H1 (cell line): ENCODE measurements around the gene ZNF622. TPM values are rescaled to one million over a fixed set of nuclear protein-coding genes. Genes with fewer than 3 reads are reported as not detected.

ENCODE experiments used
- CTCF ChIA-PET: fragments of 300-600 bp; sonication (Branson Sonifier 250); formaldehyde crosslinking; loops from one replicate; lab custom pipeline; 2021; ENCODE audit not compliant: partially characterized antibody; lab: Charles Lee
- POLR2A ChIA-PET: fragments of 300-600 bp; sonication (Branson Sonifier 250); formaldehyde crosslinking; loops from one replicate; lab custom pipeline; 2021; ENCODE audit warnings: inconsistent platforms; ENCODE audit not compliant: partially characterized antibody; lab: Charles Lee
- DNase-seq, 2 experiments: peaks; one replicate each; pipeline versions ENCODE4 v3.0.0 to v3.0.0-alpha.2; 2010 to 2022; ENCODE audit warnings: low spot score in 2 of 2, low read depth in 1 of 2, mixed read lengths in 1 of 2
- FAIRE-seq: peaks from 2 replicates; lab custom pipeline; 2011; peaks lifted over from hg19 to GRCh38; lab: Jason Lieb, UNC
- H2AFZ ChIP-seq: 2 replicates; pipeline ENCODE4 v1.8.1; 2012; ENCODE audit warnings: low read length, inconsistent platforms
- H2AK5ac ChIP-seq: 2 replicates; pipeline ENCODE4 v1.6.1; 2013; ENCODE audit warnings: low read depth, low read length
- H2BK120ac ChIP-seq: replicated peaks from 2 replicates; pipeline ENCODE3; 2013; ENCODE audit warnings: low read depth, low read length, inconsistent platforms
- H2BK12ac ChIP-seq: 2 replicates; pipeline ENCODE4 v1.6.1; 2013; ENCODE audit warnings: low read depth, low read length
- H2BK15ac ChIP-seq: 2 replicates; pipeline ENCODE4 v1.6.1; 2013; ENCODE audit warnings: low read length
- H2BK20ac ChIP-seq: 2 replicates; pipeline ENCODE4 v1.6.1; 2013; ENCODE audit warnings: low read length
- H2BK5ac ChIP-seq: 2 replicates; pipeline ENCODE4 v1.6.1; 2013; ENCODE audit warnings: low read depth, low read length
- H3K14ac ChIP-seq: 2 replicates; pipeline ENCODE4 v1.6.1; 2013; ENCODE audit warnings: inconsistent platforms; ENCODE audit not compliant: insufficient read length
- H3K18ac ChIP-seq: 2 replicates; pipeline ENCODE4 v1.6.1; 2013; ENCODE audit warnings: low read length; ENCODE audit errors: extremely low read depth
- H3K23ac ChIP-seq: 2 replicates; pipeline ENCODE4 v1.6.1; 2013; ENCODE audit warnings: inconsistent platforms; ENCODE audit not compliant: insufficient read length
- H3K23me2 ChIP-seq: 2 replicates; pipeline ENCODE4 v1.6.1; 2013; ENCODE audit warnings: low read depth, low read length
- H3K27ac ChIP-seq: 2 replicates; pipeline ENCODE4 v1.6.1; 2011; ENCODE audit warnings: low read depth, low read length, inconsistent platforms
- H3K27me3 ChIP-seq, 4 experiments: replicated peaks in 1 of 4; 1 replicate in 1 of 4; 2 replicates in 3 of 4; pipeline versions ENCODE4 v1.6.1 to v1.8.1; 2011 to 2013; ENCODE audit warnings: low read length in 3 of 4, mild to moderate bottlenecking in 3 of 4, inconsistent platforms in 2 of 4, mixed read lengths in 2 of 4, moderate library complexity in 1 of 4; ENCODE audit not compliant: control insufficient read depth in 3 of 4, insufficient read depth in 3 of 4; ENCODE audit errors: extremely low read depth in 1 of 4
- H3K36me3 ChIP-seq, 4 experiments: 2 replicates each; pipeline versions ENCODE4 v1.6.1 to v1.8.1; 2011 to 2013; ENCODE audit warnings: mild to moderate bottlenecking in 4 of 4, low read length in 3 of 4, moderate library complexity in 2 of 4, control low read depth in 1 of 4, inconsistent platforms in 1 of 4; ENCODE audit not compliant: insufficient read depth in 4 of 4, control insufficient read depth in 2 of 4
- H3K4ac ChIP-seq: replicated peaks from 2 replicates; pipeline ENCODE3; 2013; ENCODE audit warnings: low read length, low read depth, mixed read lengths, inconsistent platforms; ENCODE audit not compliant: insufficient read length
- H3K4me1 ChIP-seq, 4 experiments: replicated peaks in 1 of 4; 1 replicate in 1 of 4; 2 replicates in 3 of 4; pipeline versions ENCODE4 v1.6.1 to v1.8.1; 2011 to 2013; ENCODE audit warnings: low read length in 3 of 4, inconsistent platforms in 2 of 4, mixed read lengths in 1 of 4; ENCODE audit not compliant: insufficient read depth in 4 of 4, control insufficient read depth in 3 of 4
- H3K4me2 ChIP-seq, 2 experiments: 2 replicates each; pipeline versions ENCODE4 v1.6.1 to v1.8.1; 2011 to 2013; ENCODE audit warnings: low read depth in 2 of 2, low read length in 2 of 2, control low read depth in 1 of 2, inconsistent platforms in 1 of 2, mild to moderate bottlenecking in 1 of 2; ENCODE audit not compliant: insufficient read depth in 1 of 2
- H3K4me3 ChIP-seq, 4 experiments: fragments of 200-600, 300-600 bp in 1 of 4; sonication (generic), shearing (Covaris generic), sonication (Bioruptor Twin) in 1 of 4; 2 replicates each; pipeline versions ENCODE4 v1.5.1 to v1.8.1; 2011 to 2016; ENCODE audit warnings: low read length in 4 of 4, low read depth in 3 of 4, control low read depth in 2 of 4, inconsistent platforms in 2 of 4, mild to moderate bottlenecking in 2 of 4, mixed read lengths in 1 of 4, moderate library complexity in 1 of 4; ENCODE audit not compliant: insufficient read depth in 2 of 4; ENCODE audit errors: extremely low read depth in 1 of 4
- H3K56ac ChIP-seq: replicated peaks from 2 replicates; pipeline ENCODE3; 2013; ENCODE audit warnings: low read depth, mild to moderate bottlenecking, mixed read lengths, low read length, inconsistent platforms; ENCODE audit not compliant: insufficient read length
- H3K79me1 ChIP-seq: 2 replicates; pipeline ENCODE4 v1.6.1; 2013; ENCODE audit warnings: low read depth, low read length, control low read depth
- H3K79me2 ChIP-seq, 2 experiments: 2 replicates each; pipeline versions ENCODE4 v1.6.1 to v1.8.1; 2012 to 2013; ENCODE audit warnings: low read length in 2 of 2, mild to moderate bottlenecking in 2 of 2, inconsistent platforms in 1 of 2; ENCODE audit not compliant: insufficient read depth in 2 of 2, control insufficient read depth in 1 of 2
- H3K9ac ChIP-seq, 4 experiments: replicated peaks in 1 of 4; 1 replicate in 1 of 4; 2 replicates in 3 of 4; pipeline versions ENCODE4 v1.6.1 to v1.8.1; 2011 to 2013; ENCODE audit warnings: low read depth in 3 of 4, low read length in 3 of 4, control low read depth in 2 of 4, mild to moderate bottlenecking in 2 of 4, moderate library complexity in 2 of 4, inconsistent platforms in 1 of 4; ENCODE audit errors: extremely low read depth in 1 of 4
- H3K9me3 ChIP-seq, 2 experiments: 2 replicates each; pipeline versions ENCODE4 v1.6.1 to v1.8.1; 2012 to 2013; ENCODE audit warnings: mild to moderate bottlenecking in 2 of 2, moderate library complexity in 2 of 2, control low read depth in 1 of 2, inconsistent platforms in 1 of 2, low read depth in 1 of 2, low read length in 1 of 2, mixed read lengths in 1 of 2; ENCODE audit not compliant: insufficient read depth in 2 of 2
- H4K20me1 ChIP-seq, 2 experiments: replicated peaks in 1 of 2; 2 replicates each; pipeline versions ENCODE3 to v1.8.1; 2011 to 2013; ENCODE audit warnings: inconsistent platforms in 2 of 2, low read length in 2 of 2, mild to moderate bottlenecking in 1 of 2; ENCODE audit not compliant: insufficient read depth in 2 of 2, control insufficient read depth in 1 of 2
- H4K5ac ChIP-seq: 2 replicates; pipeline ENCODE4 v1.6.1; 2013; ENCODE audit warnings: low read length, low read depth, mixed read lengths, inconsistent platforms; ENCODE audit not compliant: insufficient read length
- H4K8ac ChIP-seq: 2 replicates; pipeline ENCODE4 v1.8.0; 2013; ENCODE audit warnings: mild to moderate bottlenecking, moderate library complexity, low read length, inconsistent platforms; ENCODE audit not compliant: insufficient read depth; ENCODE audit errors: extremely low read depth
- H4K91ac ChIP-seq: replicated peaks from 2 replicates; pipeline ENCODE3; 2013; ENCODE audit warnings: low read length, mixed read lengths, inconsistent platforms; ENCODE audit not compliant: insufficient read length
- BCL11A ChIP-seq, 2 experiments: IDR thresholded peaks; one replicate each; pipeline ENCODE4 v1.6.1; 2011; ENCODE audit warnings: low read depth in 2 of 2, low read length in 2 of 2, mild to moderate bottlenecking in 2 of 2
- CHD2 ChIP-seq: IDR thresholded peaks from 2 replicates; pipeline ENCODE4 v1.6.1; 2012; ENCODE audit warnings: low read length, improper control_type of control experiment
- FOSL1 ChIP-seq: IDR thresholded peaks from 2 replicates; pipeline ENCODE4 v1.6.1; 2011; ENCODE audit warnings: mild to moderate bottlenecking, low read depth, low read length, moderate library complexity; ENCODE audit not compliant: insufficient read depth
- GABPA ChIP-seq: IDR thresholded peaks from 2 replicates; pipeline ENCODE4 v1.6.1; 2011; ENCODE audit warnings: mild to moderate bottlenecking, low read length, moderate library complexity, borderline replicate concordance; ENCODE audit not compliant: insufficient read depth
- GTF2F1 ChIP-seq: IDR thresholded peaks from 2 replicates; pipeline ENCODE4 v1.6.1; 2012; ENCODE audit warnings: low read depth, low read length, improper control_type of control experiment, borderline replicate concordance
- HDAC2 ChIP-seq, 2 experiments: fragments of 300-600 bp in 1 of 2; sonication (generic) in 1 of 2; IDR thresholded peaks; 2 replicates each; pipeline ENCODE4 v1.6.1; 2011 to 2012; ENCODE audit warnings: low read depth in 2 of 2, low read length in 2 of 2, mild to moderate bottlenecking in 2 of 2, moderate library complexity in 2 of 2, borderline replicate concordance in 1 of 2, inconsistent platforms in 1 of 2
- KDM4A ChIP-seq: IDR thresholded peaks from one replicate; pipeline ENCODE4 v1.7.1; 2012; ENCODE audit warnings: low read depth, mild to moderate bottlenecking, moderate library complexity, low read length, inconsistent platforms; ENCODE audit not compliant: severe bottlenecking
- PHF8 ChIP-seq: fragments of 200-600 bp; sonication (generic); conservative IDR thresholded peaks from 2 replicates; pipeline ENCODE4 v1.7.1; 2012; ENCODE audit warnings: low read depth, mild to moderate bottlenecking, inconsistent platforms, low read length, moderate library complexity
- RNF2 ChIP-seq: fragments of 200-900, 300-1000 bp; sonication (generic); IDR thresholded peaks from 2 replicates; pipeline ENCODE4 v1.7.1; 2016; ENCODE audit warnings: borderline replicate concordance, low read depth, mild to moderate bottlenecking, antibody characterized with exemption, low read length; ENCODE audit not compliant: poor library complexity, severe bottlenecking; ENCODE audit errors: missing control alignments
- RXRA ChIP-seq: IDR thresholded peaks from 2 replicates; pipeline ENCODE4 v1.6.1; 2011; ENCODE audit warnings: low read depth, mild to moderate bottlenecking, low read length, moderate library complexity; ENCODE audit not compliant: insufficient read depth
- SIN3A ChIP-seq, 2 experiments: IDR thresholded peaks in 1 of 2; conservative IDR thresholded peaks in 1 of 2; 2 replicates each; pipeline ENCODE4 v1.6.1; 2011 to 2012; ENCODE audit warnings: low read length in 2 of 2, improper control_type of control experiment in 1 of 2, low read depth in 1 of 2, mild to moderate bottlenecking in 1 of 2
- WGBS, 2 experiments: shearing (Covaris generic) in 1 of 2; methylation state at CpG; one replicate each; pipeline versions ENCODE4 v1.1.6 to v1.1.7; 2013 to 2015; ENCODE audit warnings: low lambda C conversion rate in 2 of 2, mixed read lengths in 2 of 2, inconsistent platforms in 1 of 2, low coverage in 1 of 2, missing lambda C conversion rate in 1 of 2; ENCODE audit not compliant: insufficient replicate concordance in 2 of 2, insufficient coverage in 1 of 2, insufficient read length in 1 of 2; ENCODE audit errors: extremely low coverage in 1 of 2, missing lambda C conversion rate in 1 of 2; 5-methylcytosine and 5-hydroxymethylcytosine counted together
- polyA plus RNA-seq, 7 experiments: library from polyadenylated mRNA; depleted of rRNA in 3 of 7; stranded (reverse) in 5 of 7; unstranded in 2 of 7; fragments of >200 nt in 5 of 7; fragments of 200-250 nt in 2 of 7; gene quantifications; 1 replicate in 5 of 7; 2 replicates in 1 of 7; 4 replicates in 1 of 7; pipeline versions ENCODE4 v1.2.1 to v1.2.3, GENCODE V29; 2011 to 2013; ENCODE audit warnings: missing spikeins in 2 of 7, mixed read lengths in 2 of 7
- total RNA-seq: library from RNA; stranded (reverse); fragmentation: NEBNext Ultra II Directional; extraction: Animal tissue kit (Norgen Biotek cat#: 25700); gene quantifications from 2 replicates; pipeline ENCODE4 v1.2.1, GENCODE V29; 2021

The ZNF622 gene
- total and polyA plus RNA-seq, 2 of the 8 experiments (the other 6 are each of a cell fraction or from before 2014, with no cell fraction given) = 8.8 to 30.8 TPM

GRCh38 chr5:16417398-16418074 is 48.1 kb downstream of the ZNF622 start:
- Histone ChIP-seq H3K23ac (no peak overlapping the region), H2AK5ac (no peak overlapping the region), H2BK120ac (peak overlapping the region; percentile 22), H2BK5ac (no peak overlapping the region), H3K56ac (no peak overlapping the region), H3K4me3 (no peak overlapping the region), H2BK15ac (no peak overlapping the region), H2AFZ (no peak overlapping the region), H3K18ac (no peak overlapping the region), H3K14ac (no peak overlapping the region), H4K20me1 (no peaks in the 10 kb centered on the region), H3K79me1 (no peaks in the 10 kb centered on the region), H3K4me1 (peaks cover 0 to 5% (median 0%) of the 10 kb centered on the region in 4 experiments; a peak in 2 of 7 replicates), H3K4me2 (no peak overlapping the region), H4K8ac (no peak overlapping the region), H3K36me3 (no peaks in the 10 kb centered on the region), H3K79me2 (no peaks in the 10 kb centered on the region), H3K27ac (no peak overlapping the region), H3K9ac (no peak overlapping the region), H3K4ac (peak overlapping the region; percentile 74), H4K91ac (no peak overlapping the region), H3K9me3 (no peaks in the 10 kb centered on the region), H2BK20ac (peak overlapping the region; percentile 86; the same call in 1 of the 2 replicates), H3K27me3 (no peaks in the 10 kb centered on the region), H3K23me2 (no peaks in the 10 kb centered on the region), H2BK12ac (no peak overlapping the region), H4K5ac (no peak overlapping the region)
- ChIA-PET POLR2A (no interaction called here), CTCF (interaction anchor here (0.8 to 1.5 kb wide), 2 partner anchors 10 to 257 kb away, joined by 3 to 4 read pairs; no protein-coding TSS in a partner anchor)
- WGBS, 2 experiments = 90% methylated on average over 6 of the region's 6 CpGs; no CpG with 5 or more reads in 1 of the 2 experiments
- DNase-seq (no peak), FAIRE-seq (no peak)
- no peak for TF ChIP-seq CHD2
- no peak for TF ChIP-seq GTF2F1
- no peak for TF ChIP-seq GABPA
- no peak for TF ChIP-seq SIN3A (conservative IDR thresholded peaks at IDR 0.05 in 1 of 2, IDR thresholded peaks at IDR 0.05 in 1 of 2; ENCODE audit: low read depth in 1 of 2, low read length in 2 of 2)
- no peak for TF ChIP-seq BCL11A (IDR thresholded peaks at IDR 0.05; ENCODE audit: low read depth in 2 of 2, low read length in 2 of 2)
- TF ChIP-seq RXRA = no peak
- no peak for TF ChIP-seq HDAC2 (IDR thresholded peaks at IDR 0.05; ENCODE audit: borderline replicate concordance in 1 of 2, low read depth in 2 of 2, low read length in 2 of 2)
- no peak for TF ChIP-seq FOSL1
- no peak for TF ChIP-seq KDM4A
- TF ChIP-seq RNF2 = no peak
- no peak for TF ChIP-seq PHF8
